Inferior parietal cortex (tissue), 1 donor: ENCODE measurements around the gene DIS3L2.

Experiments used
- DNase-seq: peaks from one replicate; pipeline ENCODE4 v3.0.0-alpha.2; 2016; ENCODE audit errors: extremely low spot score

Gene DIS3L2

DNA sequence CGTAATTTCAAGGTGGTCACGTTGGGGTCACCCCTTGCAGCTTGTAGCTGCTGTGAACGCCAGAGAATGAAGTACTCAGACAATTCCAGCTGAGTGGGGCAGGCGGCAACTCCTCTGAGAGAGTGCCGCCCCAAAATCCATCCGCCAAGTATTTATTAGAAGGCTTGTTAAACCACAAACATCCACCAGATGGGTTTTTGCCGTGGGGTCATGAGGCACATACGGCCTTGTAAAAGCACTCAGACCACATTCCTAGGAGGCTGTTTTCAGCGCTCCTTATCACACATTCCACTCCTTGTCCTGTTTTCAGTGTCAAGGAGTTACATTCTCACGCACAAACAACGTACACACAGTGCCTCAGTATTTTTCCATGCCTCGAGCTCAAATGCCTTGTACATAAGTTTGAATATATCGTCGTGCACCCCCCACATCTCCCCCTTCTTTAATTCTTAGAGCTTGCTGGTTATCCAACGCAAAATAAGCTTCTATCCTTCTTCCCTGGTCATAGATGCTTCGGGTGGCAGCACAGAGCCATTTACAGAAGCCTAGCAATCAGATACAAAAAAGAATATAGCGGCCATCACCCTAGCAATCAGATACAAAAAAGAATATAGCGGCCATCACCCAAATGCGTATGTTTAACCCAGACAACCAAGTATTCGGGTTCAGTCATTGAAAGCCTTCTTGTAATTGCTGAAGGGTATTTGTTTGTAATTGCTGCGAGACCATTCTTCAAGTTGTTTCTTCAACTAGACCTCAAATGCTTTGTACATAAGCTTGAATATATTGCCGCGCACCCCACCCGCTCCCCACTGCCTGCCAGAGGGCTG lies 424.4 kb downstream of the DIS3L2 start:
- no peak for DNase-seq

DNA sequence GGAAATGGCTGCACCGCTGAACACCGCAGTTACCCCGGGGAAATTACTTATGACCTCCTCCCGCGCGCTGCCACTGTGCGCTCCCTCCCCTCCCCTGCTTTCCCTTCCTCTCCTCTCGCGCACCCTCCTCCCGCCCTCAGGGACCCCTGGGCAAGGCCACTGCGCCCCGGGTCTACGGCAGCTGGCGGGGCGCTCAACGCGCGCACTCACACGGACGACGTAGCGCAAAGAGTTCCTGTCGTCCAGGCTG lies 424.9 kb downstream of the DIS3L2 start:
- no peak for DNase-seq
